Esophagus muscularis mucosa (tissue), 4 donors: ENCODE measurements around the gene POLN.

Experiments
- EP300 ChIP-seq: sonication (generic); formaldehyde crosslinking; IDR thresholded peaks from one replicate; pipeline ENCODE4 v1.6.1; 2017; ENCODE audit warnings: antibody characterized with exemption
- POLR2A ChIP-seq: fragments of 450-650 bp; IDR thresholded peaks from one replicate; pipeline ENCODE4 v1.6.1; 2017; ENCODE audit warnings: antibody characterized with exemption, moderate library complexity, mild to moderate bottlenecking, low read depth
- POLR2AphosphoS5 ChIP-seq, 2 donors: sonication (generic); formaldehyde crosslinking; IDR thresholded peaks; one replicate each; pipeline ENCODE4 v1.6.1; 2017; ENCODE audit warnings: antibody characterized with exemption in 2 of 2
- TF ChIP-seq, protein P1 (sequence below), 3 experiments: fragments of 200-600 bp in 2 of 3; fragments of 450-650 bp in 1 of 3; sonication (generic) in 2 of 3; IDR thresholded peaks; one replicate each; pipeline ENCODE4 v1.5.1; 2017 to 2019; ENCODE audit warnings: antibody characterized with exemption in 3 of 3, mild to moderate bottlenecking in 2 of 3, moderate library complexity in 1 of 3

- TF ChIP-seq EP300 (no peak), POLR2AphosphoS5 (IDR thresholded peaks at IDR 0.05) (no peak), POLR2A (no peak)
- TF ChIP-seq, protein P1, sequence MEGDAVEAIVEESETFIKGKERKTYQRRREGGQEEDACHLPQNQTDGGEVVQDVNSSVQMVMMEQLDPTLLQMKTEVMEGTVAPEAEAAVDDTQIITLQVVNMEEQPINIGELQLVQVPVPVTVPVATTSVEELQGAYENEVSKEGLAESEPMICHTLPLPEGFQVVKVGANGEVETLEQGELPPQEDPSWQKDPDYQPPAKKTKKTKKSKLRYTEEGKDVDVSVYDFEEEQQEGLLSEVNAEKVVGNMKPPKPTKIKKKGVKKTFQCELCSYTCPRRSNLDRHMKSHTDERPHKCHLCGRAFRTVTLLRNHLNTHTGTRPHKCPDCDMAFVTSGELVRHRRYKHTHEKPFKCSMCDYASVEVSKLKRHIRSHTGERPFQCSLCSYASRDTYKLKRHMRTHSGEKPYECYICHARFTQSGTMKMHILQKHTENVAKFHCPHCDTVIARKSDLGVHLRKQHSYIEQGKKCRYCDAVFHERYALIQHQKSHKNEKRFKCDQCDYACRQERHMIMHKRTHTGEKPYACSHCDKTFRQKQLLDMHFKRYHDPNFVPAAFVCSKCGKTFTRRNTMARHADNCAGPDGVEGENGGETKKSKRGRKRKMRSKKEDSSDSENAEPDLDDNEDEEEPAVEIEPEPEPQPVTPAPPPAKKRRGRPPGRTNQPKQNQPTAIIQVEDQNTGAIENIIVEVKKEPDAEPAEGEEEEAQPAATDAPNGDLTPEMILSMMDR (IDR thresholded peaks at IDR 0.05), result no peak
Measured at GRCh38 chr4:2285613-2286381, 43.9 kb upstream of the POLN start.
